WERI-Rb-1 (cell line): ENCODE measurements around the gene SH3RF1.

ENCODE experiments used
- DNase-seq: peaks from one replicate; pipeline ENCODE4 v3.0.0-alpha.2; 2020
- H3K27ac ChIP-seq: fragments of 250-450 bp; sonication (Bioruptor Pico); 2 replicates; pipeline ENCODE4 v1.5.1; 2020; ENCODE audit warnings: mild to moderate bottlenecking, moderate library complexity
- H3K27me3 ChIP-seq: fragments of 250-450 bp; sonication (Bioruptor Pico); 2 replicates; pipeline ENCODE4 v1.5.1; 2021; ENCODE audit warnings: mild to moderate bottlenecking, low read depth, moderate library complexity; ENCODE audit not compliant: insufficient read depth, severe bottlenecking
- H3K36me3 ChIP-seq: fragments of 250-450 bp; sonication (Bioruptor Pico); 2 replicates; pipeline ENCODE4 v1.5.1; 2020; ENCODE audit warnings: mild to moderate bottlenecking, moderate library complexity
- H3K4me3 ChIP-seq: 2 replicates; pipeline ENCODE4 v1.5.1; 2011; ENCODE audit warnings: low read depth, mild to moderate bottlenecking, control low read depth, low read length
- H3K9me3 ChIP-seq: fragments of 250-450 bp; sonication (Bioruptor Pico); 2 replicates; pipeline ENCODE4 v1.5.1; 2021; ENCODE audit warnings: mild to moderate bottlenecking, moderate library complexity; ENCODE audit not compliant: severe bottlenecking
- TF ChIP-seq, protein P1 (sequence below): IDR thresholded peaks from 2 replicates; pipeline ENCODE4 v1.5.1; 2011; ENCODE audit warnings: low read depth, mild to moderate bottlenecking, control low read depth, inconsistent platforms, low read length

Gene SH3RF1

DNA sequence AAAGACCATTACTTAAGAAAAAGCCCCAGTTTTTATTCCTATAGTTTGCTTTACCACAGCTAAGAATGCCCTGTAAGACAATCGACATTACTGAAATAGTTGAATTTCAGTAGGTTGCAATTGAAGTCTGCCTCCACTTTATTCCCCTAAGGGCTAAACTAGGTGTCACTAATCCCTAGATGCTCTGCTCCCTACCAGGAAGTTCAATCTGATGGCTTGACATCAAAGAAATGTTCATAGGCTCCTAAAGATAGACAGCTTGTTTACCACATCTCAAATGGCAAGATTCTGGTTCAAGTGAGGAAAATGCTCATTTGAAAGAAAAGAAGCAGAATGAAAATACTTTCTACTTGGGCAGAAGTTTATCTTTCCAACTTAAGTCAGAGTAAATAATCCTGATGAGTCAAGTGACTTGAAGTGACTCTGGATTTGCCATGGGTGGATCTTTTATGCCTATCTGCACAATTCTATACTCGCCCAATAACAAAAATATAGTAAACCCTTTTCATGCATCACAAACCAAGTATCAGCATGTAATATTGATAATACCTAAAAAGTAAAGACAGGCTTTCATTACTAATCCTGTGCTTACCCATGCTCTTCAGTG lies 117.2 kb downstream of the SH3RF1 start:
- Histone ChIP-seq H3K27me3 (no peaks in the 10 kb centered on the region), H3K27ac (no peak overlapping the region), H3K4me3 (no peak overlapping the region), H3K9me3 (no peaks in the 10 kb centered on the region), H3K36me3 (peaks cover 8% of the 10 kb centered on the region)
- TF ChIP-seq, protein P1, sequence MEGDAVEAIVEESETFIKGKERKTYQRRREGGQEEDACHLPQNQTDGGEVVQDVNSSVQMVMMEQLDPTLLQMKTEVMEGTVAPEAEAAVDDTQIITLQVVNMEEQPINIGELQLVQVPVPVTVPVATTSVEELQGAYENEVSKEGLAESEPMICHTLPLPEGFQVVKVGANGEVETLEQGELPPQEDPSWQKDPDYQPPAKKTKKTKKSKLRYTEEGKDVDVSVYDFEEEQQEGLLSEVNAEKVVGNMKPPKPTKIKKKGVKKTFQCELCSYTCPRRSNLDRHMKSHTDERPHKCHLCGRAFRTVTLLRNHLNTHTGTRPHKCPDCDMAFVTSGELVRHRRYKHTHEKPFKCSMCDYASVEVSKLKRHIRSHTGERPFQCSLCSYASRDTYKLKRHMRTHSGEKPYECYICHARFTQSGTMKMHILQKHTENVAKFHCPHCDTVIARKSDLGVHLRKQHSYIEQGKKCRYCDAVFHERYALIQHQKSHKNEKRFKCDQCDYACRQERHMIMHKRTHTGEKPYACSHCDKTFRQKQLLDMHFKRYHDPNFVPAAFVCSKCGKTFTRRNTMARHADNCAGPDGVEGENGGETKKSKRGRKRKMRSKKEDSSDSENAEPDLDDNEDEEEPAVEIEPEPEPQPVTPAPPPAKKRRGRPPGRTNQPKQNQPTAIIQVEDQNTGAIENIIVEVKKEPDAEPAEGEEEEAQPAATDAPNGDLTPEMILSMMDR, result no peak
- no peak for DNase-seq

- Histone ChIP-seq H3K27me3 (no peaks in the 10 kb centered on the region), H3K36me3 (peaks cover 8% of the 10 kb centered on the region), H3K4me3 (no peak overlapping the region), H3K9me3 (no peaks in the 10 kb centered on the region), H3K27ac (no peak overlapping the region)
- TF ChIP-seq, protein P1, result no peak
- no peak for DNase-seq
These were observed 117.9 kb downstream of the SH3RF1 start for GRCh38 chr4:169152899-169153298.

GRCh38 chr4:169152098-169152497 lies 118.7 kb downstream of the SH3RF1 start:
- no peak overlapping the region for H3K4me3 ChIP-seq
- H3K36me3 ChIP-seq, result peaks cover 8% of the 10 kb centered on the region
- no peak overlapping the region for H3K27ac ChIP-seq
- H3K27me3 ChIP-seq, result no peaks in the 10 kb centered on the region
- no peak for DNase-seq
- no peaks in the 10 kb centered on the region for H3K9me3 ChIP-seq
- TF ChIP-seq, protein P1, result no peak

- Histone ChIP-seq H3K9me3 (no peaks in the 10 kb centered on the region), H3K27ac (no peak overlapping the region), H3K36me3 (peaks cover 8% of the 10 kb centered on the region), H3K4me3 (no peak overlapping the region), H3K27me3 (no peaks in the 10 kb centered on the region)
- DNase-seq, result no peak
- TF ChIP-seq, protein P1, result no peak
These were observed 119.1 kb downstream of the SH3RF1 start for GRCh38 chr4:169151671-169152070.

GRCh38 chr4:169150806-169151205 lies 120.0 kb downstream of the SH3RF1 start:
- TF ChIP-seq, protein P1, result no peak
- H3K9me3 ChIP-seq, result no peaks in the 10 kb centered on the region

DNA sequence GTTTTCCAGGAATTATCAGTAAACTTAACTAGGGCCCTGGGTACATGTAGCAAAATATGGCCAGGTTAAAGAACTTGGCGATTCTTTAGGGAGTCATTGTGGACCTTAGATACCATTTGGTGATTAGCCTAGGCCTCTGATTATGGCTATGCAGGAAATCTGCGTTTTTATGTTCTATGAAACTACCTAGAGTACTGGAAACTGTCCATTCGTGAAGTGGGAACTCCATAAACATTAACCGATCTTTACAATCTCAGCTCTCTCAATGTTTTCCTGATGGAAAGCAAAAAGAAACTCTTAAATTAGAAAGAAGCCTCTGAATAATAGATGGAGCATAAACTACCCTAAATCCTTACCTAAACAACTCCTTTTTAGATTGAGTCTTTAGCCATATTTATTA lies 121.9 kb downstream of the SH3RF1 start:
- TF ChIP-seq, protein P1, result no peak
- Histone ChIP-seq H3K4me3 (no peak overlapping the region), H3K36me3 (no peaks in the 10 kb centered on the region; the same call in 1 of the 2 replicates), H3K27ac (no peak overlapping the region), H3K9me3 (no peaks in the 10 kb centered on the region), H3K27me3 (no peaks in the 10 kb centered on the region)
- DNase-seq, result no peak

More at GRCh38 chr4:169150806-169151205, 120.0 kb downstream of the SH3RF1 start:
- Histone ChIP-seq H3K27me3 (no peaks in the 10 kb centered on the region), H3K4me3 (no peak overlapping the region), H3K27ac (no peak overlapping the region), H3K36me3 (peaks cover 4% of the 10 kb centered on the region; the same call in 1 of the 2 replicates)
- no peak for DNase-seq
